ENCODE measurements around the gene MASP2.
"Not testable (repeated sequence)": the region's sequence is repeated elsewhere in the genome, so short reads cannot be mapped to it uniquely, and the experiment has no call there.

The MASP2 gene

DNA sequence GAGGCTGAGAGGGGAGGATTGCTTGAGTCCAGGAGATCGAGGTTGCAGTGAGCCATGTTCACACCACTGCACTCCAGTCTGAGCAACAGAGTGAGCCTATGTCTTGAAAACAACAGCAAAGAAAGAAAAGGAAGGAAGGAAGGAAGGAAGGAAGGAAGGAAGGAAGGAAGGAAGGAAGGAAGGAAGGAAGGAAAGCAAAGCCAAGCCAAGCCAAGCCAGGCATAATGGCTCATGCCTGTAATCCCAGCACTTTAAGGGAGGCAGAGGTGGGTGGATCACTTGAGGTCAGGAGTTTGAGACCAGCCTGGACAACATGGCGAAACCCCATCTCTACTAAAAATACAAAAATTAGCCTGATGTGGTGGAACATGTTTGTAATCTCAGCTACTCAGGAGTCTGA, 55.0 kb downstream of the MASP2 start:
- in situ Hi-C loops (cut with MboI; ENCODE audit: low sequenced_read_pairs) = not testable (repeated sequence)

DNA sequence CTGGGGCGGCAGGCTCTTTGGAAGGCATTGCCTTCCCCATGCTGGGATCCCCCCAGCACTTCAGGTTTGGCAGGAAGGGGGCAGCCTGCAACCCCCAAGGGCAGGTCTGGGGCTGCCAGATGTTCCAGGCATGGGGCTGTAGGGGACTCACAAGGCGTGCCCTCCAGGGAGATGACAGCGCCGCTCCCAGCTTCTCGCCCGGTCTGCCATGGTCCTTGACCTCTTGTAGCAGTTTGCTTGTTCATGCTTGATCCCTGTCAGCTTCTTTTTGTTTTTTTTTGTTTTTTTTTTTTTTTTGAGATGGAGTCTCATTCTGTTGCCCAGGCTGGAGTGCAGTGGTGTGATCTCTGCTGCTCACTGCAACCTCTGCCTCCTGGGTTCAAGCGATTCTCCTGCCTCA, 56.2 kb downstream of the MASP2 start:
- in situ Hi-C loops (cut with MboI; ENCODE audit: low sequenced_read_pairs) = no loop called here

DNA sequence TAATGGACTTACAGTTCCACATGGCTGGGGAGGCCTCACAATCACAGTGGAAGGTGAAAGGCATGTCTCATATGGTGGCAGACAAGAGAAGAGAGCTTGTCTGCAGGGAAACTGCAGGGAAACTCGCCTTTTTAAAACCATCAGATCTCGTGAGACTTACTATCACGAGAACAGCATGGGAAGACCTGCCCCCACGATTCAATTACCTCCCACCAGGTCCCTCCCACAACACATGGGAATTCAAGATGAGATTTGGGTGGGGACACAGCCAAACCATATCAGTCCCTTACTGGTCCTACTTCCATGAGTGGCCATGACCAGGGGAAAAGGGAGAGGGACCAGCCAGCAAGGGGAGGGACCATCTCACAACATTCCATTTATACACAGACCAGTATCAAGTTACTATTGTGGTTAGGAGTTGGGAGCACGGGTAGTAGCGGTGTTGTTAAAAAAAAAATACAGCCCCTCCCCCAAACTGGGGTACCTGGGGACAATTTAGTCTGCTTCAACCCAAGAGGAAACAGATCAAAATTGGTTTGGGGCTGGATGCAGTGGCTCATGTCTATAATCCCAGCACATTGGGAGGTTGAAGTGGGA, 57.0 kb downstream of the MASP2 start:
- in situ Hi-C loops (cut with MboI; ENCODE audit: low sequenced_read_pairs) = not testable (repeated sequence)

DNA sequence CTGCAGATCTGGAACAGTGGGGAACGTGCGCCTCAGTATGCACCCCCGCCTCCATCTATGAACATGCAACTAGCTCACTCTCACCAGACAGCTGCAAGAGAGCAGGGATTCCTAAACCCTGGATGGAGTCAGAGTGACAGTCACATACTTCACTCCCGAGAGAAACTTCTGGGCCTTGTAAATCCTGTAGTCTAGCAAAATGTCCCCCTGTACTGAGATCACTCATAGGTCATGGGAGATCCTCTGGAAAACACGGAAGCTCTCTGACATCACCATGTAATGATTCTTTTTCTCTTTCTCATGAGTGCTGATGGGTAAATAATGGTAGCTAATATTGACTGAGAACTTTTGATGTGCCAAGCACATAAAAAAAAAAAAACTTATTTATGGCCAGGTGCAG, 57.9 kb downstream of the MASP2 start:
- in situ Hi-C loops (cut with MboI; ENCODE audit: low sequenced_read_pairs) = no loop called here

DNA sequence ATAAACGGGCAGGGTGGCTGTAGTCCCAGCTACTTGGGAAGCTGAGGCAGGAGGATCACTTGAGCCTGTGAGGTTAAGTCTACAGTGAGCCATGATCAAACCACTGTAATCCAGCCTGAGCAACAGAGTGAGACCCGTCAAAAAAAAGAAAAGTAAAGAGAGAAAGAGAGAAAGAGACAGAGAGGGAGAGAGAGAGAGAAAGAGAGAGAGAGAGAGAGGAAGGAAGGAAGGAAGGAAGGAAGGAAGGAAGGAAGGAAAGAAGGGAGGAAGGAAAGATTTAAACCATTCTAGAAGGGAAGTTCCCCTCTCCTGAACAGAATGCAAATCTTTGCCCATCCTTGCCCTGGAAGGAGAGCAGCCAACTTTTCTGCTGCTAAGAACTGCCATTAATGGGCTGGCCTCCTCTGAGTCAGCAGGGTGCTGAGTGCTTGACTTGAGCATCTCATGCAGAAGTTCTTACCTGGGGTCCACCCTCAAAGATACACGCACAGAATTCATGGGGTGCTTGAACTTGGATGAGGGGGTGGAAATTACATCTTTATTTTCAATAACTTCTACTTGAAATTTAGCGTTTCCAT, 59.1 kb downstream of the MASP2 start:
- in situ Hi-C loops (cut with MboI; ENCODE audit: low sequenced_read_pairs) = no loop called here

DNA sequence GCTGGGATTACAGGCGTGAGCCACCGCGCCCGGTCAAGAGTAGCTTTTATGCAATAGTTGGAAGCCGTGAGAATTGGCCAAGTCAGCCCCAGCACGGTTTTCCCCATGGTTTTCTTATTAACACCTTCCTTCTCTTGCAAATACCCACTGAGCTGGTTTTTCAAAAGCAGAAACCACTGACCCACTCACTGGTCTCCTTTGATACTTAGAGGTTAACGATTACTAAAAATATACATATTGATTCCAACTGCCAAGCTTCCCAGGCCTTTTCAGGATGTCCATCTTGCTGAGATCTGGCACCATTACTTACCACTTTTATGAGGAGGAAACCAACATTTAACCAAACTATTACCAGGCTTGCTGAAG, 60.5 kb downstream of the MASP2 start:
- in situ Hi-C loops (cut with MboI; ENCODE audit: low sequenced_read_pairs) = no loop called here

DNA sequence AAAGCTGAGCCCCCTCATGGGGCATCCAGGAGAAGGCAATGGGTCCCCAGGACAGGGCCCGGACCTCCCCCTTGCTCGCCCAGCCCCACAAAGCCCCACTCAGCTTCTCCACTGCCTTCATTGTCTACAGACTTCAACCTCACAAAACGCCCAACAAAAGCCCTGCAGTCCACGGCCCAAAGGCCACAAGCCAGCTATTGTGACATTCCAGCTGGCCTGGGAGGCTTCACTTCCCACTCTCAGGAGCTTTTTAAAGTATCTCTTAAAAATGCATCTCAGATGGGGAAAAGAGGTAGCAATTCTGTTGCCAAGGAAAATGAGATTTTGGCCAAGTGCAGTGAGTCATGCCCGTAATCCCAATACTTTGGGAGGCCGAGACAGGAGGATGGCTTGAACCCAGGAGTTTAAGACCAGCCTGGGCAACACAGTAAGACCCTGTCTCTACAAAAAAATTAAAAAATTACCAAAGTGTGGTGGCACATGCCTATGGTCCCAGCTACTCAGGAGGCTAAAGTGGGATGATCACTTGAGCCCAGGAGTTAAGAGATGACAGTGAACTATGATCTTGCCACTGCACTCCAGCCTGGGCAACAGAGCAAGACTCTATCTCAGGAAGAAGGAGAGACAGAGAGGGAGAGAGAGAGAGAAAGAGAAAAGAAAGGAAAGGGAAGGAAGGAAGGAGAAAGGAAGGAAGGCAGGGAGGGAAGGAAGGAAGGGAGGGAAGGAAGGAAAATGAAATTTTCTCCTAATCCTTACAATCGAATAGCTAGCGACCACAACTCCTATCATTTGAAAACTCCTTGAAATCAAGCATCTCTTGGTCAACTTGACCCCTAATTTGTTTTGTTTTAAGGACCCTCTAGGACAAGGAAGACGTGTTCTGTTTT, 66.0 kb downstream of the MASP2 start:
- in situ Hi-C loops (cut with MboI; ENCODE audit: low sequenced_read_pairs) = no loop called here

DNA sequence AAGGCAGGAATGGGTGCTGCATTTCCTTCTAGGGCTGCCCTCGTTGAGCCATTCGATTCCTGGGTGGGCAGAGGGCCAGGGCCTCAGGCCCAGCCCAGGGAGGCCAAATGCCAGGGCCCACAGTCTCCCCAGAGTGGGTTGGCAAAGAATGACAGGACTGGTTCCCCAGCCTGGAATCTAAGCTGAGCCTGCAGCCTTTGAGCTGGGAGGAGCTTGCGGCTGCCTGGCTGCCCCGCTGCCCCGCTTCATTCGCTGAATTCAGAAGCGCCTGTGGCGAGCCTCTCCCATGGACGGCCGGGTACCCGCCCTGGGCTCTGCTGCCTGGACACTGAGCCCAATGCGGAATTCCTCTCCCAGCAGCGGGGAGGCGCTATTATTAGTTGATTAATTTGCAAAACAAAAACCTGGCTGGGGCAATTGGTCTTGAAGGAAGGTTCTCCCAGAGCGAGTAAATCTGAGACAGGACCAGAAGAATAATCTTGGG, 66.9 kb downstream of the MASP2 start:
- in situ Hi-C loops (cut with MboI; ENCODE audit: low sequenced_read_pairs) = no loop called here

DNA sequence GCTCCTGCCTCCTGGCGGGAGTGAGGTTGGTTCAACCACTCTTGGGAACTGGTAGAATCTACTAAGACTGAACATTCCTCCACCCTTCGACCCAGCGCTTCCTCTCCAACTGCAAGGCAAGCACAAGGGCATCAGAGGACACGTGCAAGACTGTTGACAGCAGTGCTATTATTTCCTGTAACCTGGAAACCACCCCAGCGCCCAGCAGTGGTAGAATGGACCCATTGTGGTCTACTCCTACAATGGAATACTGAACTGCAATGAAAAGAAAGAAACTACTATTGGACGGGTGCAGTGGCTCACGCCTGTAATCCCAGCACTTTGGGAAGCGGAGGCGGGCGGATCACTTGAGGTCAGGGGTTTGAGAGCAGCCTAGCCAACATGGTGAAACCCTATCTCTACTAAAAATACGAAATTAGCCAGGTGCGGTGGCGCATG, 67.5 kb downstream of the MASP2 start:
- in situ Hi-C loops (cut with MboI; ENCODE audit: low sequenced_read_pairs) = no loop called here

DNA sequence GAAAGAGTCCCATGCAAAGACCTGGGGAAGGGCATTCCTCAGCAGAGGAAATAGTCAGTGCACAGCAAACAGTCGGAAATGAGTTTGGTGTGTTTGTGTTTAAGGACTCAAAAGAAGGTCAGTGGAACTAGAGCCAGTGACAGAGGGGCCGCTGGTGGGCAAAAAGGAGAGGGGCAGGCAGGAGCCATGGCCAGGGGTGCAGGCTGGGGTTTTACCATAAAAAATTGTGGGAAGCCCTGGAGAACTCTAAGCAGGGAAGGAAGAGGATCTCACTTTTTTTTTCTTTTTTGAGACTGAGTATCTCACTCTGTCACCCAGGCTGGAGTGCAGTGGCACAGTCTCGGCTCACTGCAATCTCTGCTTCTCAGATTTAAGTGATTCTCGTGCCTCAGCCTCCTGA, 68.3 kb downstream of the MASP2 start:
- in situ Hi-C loops (cut with MboI; ENCODE audit: low sequenced_read_pairs) = no loop called here
